Activated T-helper 1 cell treated with anti-CD3 and anti-CD28 coated beads, Interleukin-12 subunit alpha, Interleukin-12 subunit beta, Interleukin-2, Interleukin-4 antibody, amounts not matched to agents 30 ng/mL and 10 ng/mL and 1 ng/mL, durations not matched to agents 14 hours and 24 hours and 36 hours (primary cell): ENCODE data around the gene ENTR1. TPM values are rescaled to one million over a fixed set of nuclear protein-coding genes. Genes with fewer than 3 reads are reported as not detected.

ENCODE experiments used
- DNase-seq: peaks from one replicate; pipeline ENCODE4 v3.0.0; 2021; ENCODE audit warnings: low spot score
- H3K27ac Mint-ChIP-seq: one replicate; pipeline ENCODE4 v1.8.0; 2021; ENCODE audit warnings: mild to moderate bottlenecking, mixed read lengths
- H3K27me3 Mint-ChIP-seq: one replicate; pipeline ENCODE4 v1.8.0; 2022; ENCODE audit warnings: mild to moderate bottlenecking, moderate library complexity, mixed read lengths; ENCODE audit not compliant: insufficient read depth
- H3K36me3 Mint-ChIP-seq: one replicate; pipeline ENCODE4 v1.8.0; 2021; ENCODE audit warnings: low read depth, mixed read lengths
- H3K4me1 Mint-ChIP-seq: one replicate; pipeline ENCODE4 v1.8.0; 2021; ENCODE audit warnings: low read depth, mixed read lengths
- H3K4me3 Mint-ChIP-seq: one replicate; pipeline ENCODE4 v1.8.0; 2021; ENCODE audit warnings: mild to moderate bottlenecking, moderate library complexity, mixed read lengths
- H3K9me3 Mint-ChIP-seq: one replicate; pipeline ENCODE4 v1.8.0; 2021; ENCODE audit warnings: mixed read lengths
- intact Hi-C: fragments of 100-400 bp; cut with micrococcal nuclease; formaldehyde crosslinking; loops from one replicate; pipeline ENCODE4 v1.15.1; 2024
- total RNA-seq: library from RNA; stranded (reverse); gene quantifications from 2 replicates; pipeline ENCODE4 v1.2.3, GENCODE V29; 2022

ENTR1 gene
- total RNA-seq, 1 donor from 2014 or later, result 54.5 TPM

GRCh38 chr9:136372561-136373299 is 37.7 kb downstream of the ENTR1 start:
- no peaks in the 10 kb centered on the region for H3K4me1 Mint-ChIP-seq
- intact Hi-C loops, result no loop called here
- no peak overlapping the region for H3K27ac Mint-ChIP-seq
- H3K9me3 Mint-ChIP-seq, result no peaks in the 10 kb centered on the region
- peaks cover 1% of the 10 kb centered on the region for H3K36me3 Mint-ChIP-seq
- H3K4me3 Mint-ChIP-seq, result peak overlapping the region; percentile 57
- no peak for DNase-seq
- H3K27me3 Mint-ChIP-seq, result no peaks in the 10 kb centered on the region

- peaks cover 1% of the 10 kb centered on the region for H3K36me3 Mint-ChIP-seq
- H3K27me3 Mint-ChIP-seq, result no peaks in the 10 kb centered on the region
- DNase-seq, result no peak
- no peaks in the 10 kb centered on the region for H3K4me1 Mint-ChIP-seq
- no peak overlapping the region for H3K4me3 Mint-ChIP-seq
- intact Hi-C loops, result no loop called here
- no peaks in the 10 kb centered on the region for H3K9me3 Mint-ChIP-seq
- no peak overlapping the region for H3K27ac Mint-ChIP-seq
These were observed 38.4 kb downstream of the ENTR1 start for GRCh38 chr9:136372006-136372405.

GRCh38 chr9:136371533-136371880 is 38.9 kb downstream of the ENTR1 start:
- DNase-seq, result no peak
- intact Hi-C loops, result no loop called here
- H3K36me3 Mint-ChIP-seq, result peaks cover 1% of the 10 kb centered on the region
- no peaks in the 10 kb centered on the region for H3K27me3 Mint-ChIP-seq
- no peak overlapping the region for H3K27ac Mint-ChIP-seq
- no peaks in the 10 kb centered on the region for H3K4me1 Mint-ChIP-seq
- no peak overlapping the region for H3K4me3 Mint-ChIP-seq
- H3K9me3 Mint-ChIP-seq, result no peaks in the 10 kb centered on the region

GRCh38 chr9:136370687-136371532 is 39.5 kb downstream of the ENTR1 start:
- H3K4me3 Mint-ChIP-seq, result no peak overlapping the region
- intact Hi-C loops, result no loop called here
- no peaks in the 10 kb centered on the region for H3K9me3 Mint-ChIP-seq
- no peaks in the 10 kb centered on the region for H3K27me3 Mint-ChIP-seq
- H3K27ac Mint-ChIP-seq, result no peak overlapping the region
- H3K4me1 Mint-ChIP-seq, result no peaks in the 10 kb centered on the region
- no peak for DNase-seq
- peaks cover 1% of the 10 kb centered on the region for H3K36me3 Mint-ChIP-seq

GRCh38 chr9:136370037-136370436 is 40.4 kb downstream of the ENTR1 start:
- Mint-ChIP-seq H3K27me3 (no peaks in the 10 kb centered on the region), H3K36me3 (peaks cover 1% of the 10 kb centered on the region)
- intact Hi-C loops, result no loop called here

GRCh38 chr9:136368190-136368589 is 42.2 kb downstream of the ENTR1 start:
- H3K36me3 Mint-ChIP-seq, result peaks cover 3% of the 10 kb centered on the region
- H3K4me1 Mint-ChIP-seq, result no peaks in the 10 kb centered on the region
- no peak overlapping the region for H3K27ac Mint-ChIP-seq
- H3K9me3 Mint-ChIP-seq, result no peaks in the 10 kb centered on the region
- H3K4me3 Mint-ChIP-seq, result no peak overlapping the region
- intact Hi-C loops, result no loop called here
- DNase-seq, result no peak
- H3K27me3 Mint-ChIP-seq, result no peaks in the 10 kb centered on the region

More at GRCh38 chr9:136370037-136370436, 40.4 kb downstream of the ENTR1 start:
- Mint-ChIP-seq H3K4me1 (no peaks in the 10 kb centered on the region), H3K4me3 (no peak overlapping the region), H3K27ac (no peak overlapping the region), H3K9me3 (no peaks in the 10 kb centered on the region)
- DNase-seq, result no peak

- no peak for DNase-seq
- Mint-ChIP-seq H3K27ac (no peak overlapping the region), H3K4me1 (peaks cover 4% of the 10 kb centered on the region), H3K9me3 (no peaks in the 10 kb centered on the region), H3K4me3 (no peak overlapping the region), H3K36me3 (peaks cover 3% of the 10 kb centered on the region), H3K27me3 (no peaks in the 10 kb centered on the region)
- intact Hi-C loops, result no loop called here
These were observed 42.9 kb downstream of the ENTR1 start for GRCh38 chr9:136367296-136368145.

- Mint-ChIP-seq H3K27ac (no peak overlapping the region), H3K36me3 (peaks cover 3% of the 10 kb centered on the region), H3K27me3 (no peaks in the 10 kb centered on the region), H3K4me1 (peaks cover 6% of the 10 kb centered on the region), H3K4me3 (no peak overlapping the region), H3K9me3 (no peaks in the 10 kb centered on the region)
- intact Hi-C loops, result no loop called here
- no peak for DNase-seq
These were observed 43.6 kb downstream of the ENTR1 start for GRCh38 chr9:136366826-136367225.

- intact Hi-C loops, result no loop called here
- Mint-ChIP-seq H3K27ac (no peak overlapping the region), H3K4me1 (peaks cover 6% of the 10 kb centered on the region), H3K27me3 (no peaks in the 10 kb centered on the region), H3K36me3 (peaks cover 4% of the 10 kb centered on the region), H3K4me3 (no peak overlapping the region), H3K9me3 (no peaks in the 10 kb centered on the region)
- no peak for DNase-seq
These were observed 44.6 kb downstream of the ENTR1 start for GRCh38 chr9:136365775-136366222.

- Mint-ChIP-seq H3K36me3 (peaks cover 4% of the 10 kb centered on the region), H3K27me3 (no peaks in the 10 kb centered on the region), H3K4me1 (peaks cover 6% of the 10 kb centered on the region), H3K4me3 (peak overlapping the region; percentile 7), H3K27ac (no peak overlapping the region), H3K9me3 (no peaks in the 10 kb centered on the region)
- no peak for DNase-seq
- intact Hi-C loops, result no loop called here
These were observed 45.3 kb downstream of the ENTR1 start for GRCh38 chr9:136364942-136365774.

GRCh38 chr9:136363949-136364748 is 46.3 kb downstream of the ENTR1 start:
- H3K4me1 Mint-ChIP-seq, result peaks cover 6% of the 10 kb centered on the region
- H3K36me3 Mint-ChIP-seq, result peaks cover 4% of the 10 kb centered on the region
- H3K27me3 Mint-ChIP-seq, result no peaks in the 10 kb centered on the region
- no peak for DNase-seq
- no peak overlapping the region for H3K27ac Mint-ChIP-seq
- intact Hi-C loops, result loop anchor here (1.0 to 2.0 kb wide), 9 partner anchors 22 to 723 kb away; partner anchors contain the start of genes ENTR1, INPP5E, MAN1B1 and PMPCA
- H3K4me3 Mint-ChIP-seq, result peak overlapping the region; percentile 69
- no peaks in the 10 kb centered on the region for H3K9me3 Mint-ChIP-seq
